Left colon (tissue), 2 donors: ENCODE data around the gene NOSIP. TPM values are rescaled to one million over a fixed set of nuclear protein-coding genes. Genes with fewer than 3 reads are reported as not detected.
A peak's percentile ranks its signal among the peaks of the same experiment; 100 is the strongest.

Source experiments
- ATAC-seq: fragments of 200-7000 bp; cut with Tn5 transposase; one replicate; pipeline ENCODE4 v1.9.1; 2020; ENCODE audit warnings: mild to moderate bottlenecking, moderate library complexity
- DNase-seq, 2 donors: peaks; one replicate each; pipeline ENCODE4 v3.0.0-alpha.2; 2020
- intact Hi-C, 2 donors: fragments of 100-400 bp; cut with DNase I in 1 of 2; cut with micrococcal nuclease in 1 of 2; formaldehyde crosslinking; loops; one replicate each; pipeline versions ENCODE4 v1.11.2 to v1.14.0; 2022; cut with DNase I, micrococcal nuclease
- total RNA-seq, 2 donors: library from RNA; stranded (reverse); fragmentation: NEBNext Ultra II Directional; extraction: Animal tissue kit (Norgen Biotek cat#: 25700); gene quantifications; one replicate each; pipeline ENCODE4 v1.2.1, GENCODE V29; 2021
- donor health status: DM: no; HTN: no; CAD: no.
- donor health status: DM: yes; HTN: yes; CAD: no.

NOSIP gene
- total RNA-seq, 2 donors from 2014 or later: 62.8 to 66.4 TPM

DNA sequence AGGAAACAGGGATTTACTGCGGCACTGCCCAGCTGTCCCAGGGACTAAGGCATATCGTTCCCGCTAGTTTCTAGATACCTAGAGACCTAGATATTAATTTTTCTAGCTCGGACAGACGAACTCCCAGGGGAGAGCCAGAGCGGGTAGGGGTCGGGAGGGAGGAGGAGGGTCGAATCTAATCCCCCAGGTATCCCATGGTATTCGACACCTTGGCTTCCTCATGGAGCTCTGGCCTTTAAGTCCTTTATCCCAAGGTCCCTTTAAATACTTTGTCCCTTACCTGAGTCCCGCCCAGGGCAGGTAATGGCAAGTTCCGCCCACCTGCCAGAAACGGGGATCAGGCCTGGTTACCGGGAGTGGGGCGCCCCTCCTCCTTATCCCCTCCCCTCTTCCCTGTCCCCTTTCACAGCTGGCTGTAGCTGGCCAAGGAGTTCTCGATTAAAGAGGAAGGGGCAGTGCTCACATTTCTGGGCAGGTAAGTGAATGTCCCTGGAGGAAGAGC, 702 bp upstream of the NOSIP start, which contains the start of gene PRRG2:
TSS of gene PRRG2 (plus strand) at position 310 of the 502 bp plus-strand sequence. CDS start 1,904 bp downstream, outside the sequence.
- DNase-seq (peak; percentile 73 to 76), ATAC-seq (peak; percentile 85)
- intact Hi-C loops: no loop called here

- ATAC-seq: peak; percentile 1
- intact Hi-C loops: no loop called here
Measured at GRCh38 chr19:49579947-49580263, 451 bp downstream of the NOSIP start.

GRCh38 chr19:49579193-49579592, 1.2 kb downstream of the NOSIP start:
- no peak for DNase-seq
- intact Hi-C loops: no loop called here
- no peak for ATAC-seq

More at GRCh38 chr19:49579947-49580263, 451 bp downstream of the NOSIP start:
- DNase-seq: no peak

DNA sequence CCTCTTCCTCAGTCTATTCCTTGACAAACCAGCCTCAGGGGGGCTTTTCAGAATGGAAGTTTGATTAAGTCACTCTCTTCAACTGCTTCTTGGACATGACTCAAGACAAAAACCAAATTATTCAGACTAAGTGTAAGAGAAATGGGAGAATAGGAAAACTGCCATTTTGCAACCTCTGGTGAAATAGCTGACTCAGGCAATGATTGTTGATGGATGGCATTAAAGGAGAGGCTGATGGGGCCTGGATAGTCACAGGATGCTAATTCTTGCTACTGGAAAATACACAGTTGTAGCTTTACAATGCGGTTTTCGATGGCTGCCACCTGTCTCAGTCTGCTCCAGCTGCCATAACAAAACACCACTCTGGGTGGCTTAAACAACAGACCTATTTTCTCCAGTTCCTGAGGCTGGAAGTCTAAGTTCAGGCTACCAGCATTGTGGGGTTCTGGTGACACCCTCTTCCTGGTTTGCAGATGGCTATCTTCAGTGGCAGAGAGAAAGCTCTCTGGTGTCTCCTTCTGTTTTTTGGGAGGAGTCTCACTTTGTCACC, 6.1 kb downstream of the NOSIP start:
- ATAC-seq (no peak), DNase-seq (no peak)
- intact Hi-C loops: no loop called here

GRCh38 chr19:49573425-49573824, 6.9 kb downstream of the NOSIP start:
- ATAC-seq (no peak), DNase-seq (no peak)
- intact Hi-C loops: no loop called here

DNA sequence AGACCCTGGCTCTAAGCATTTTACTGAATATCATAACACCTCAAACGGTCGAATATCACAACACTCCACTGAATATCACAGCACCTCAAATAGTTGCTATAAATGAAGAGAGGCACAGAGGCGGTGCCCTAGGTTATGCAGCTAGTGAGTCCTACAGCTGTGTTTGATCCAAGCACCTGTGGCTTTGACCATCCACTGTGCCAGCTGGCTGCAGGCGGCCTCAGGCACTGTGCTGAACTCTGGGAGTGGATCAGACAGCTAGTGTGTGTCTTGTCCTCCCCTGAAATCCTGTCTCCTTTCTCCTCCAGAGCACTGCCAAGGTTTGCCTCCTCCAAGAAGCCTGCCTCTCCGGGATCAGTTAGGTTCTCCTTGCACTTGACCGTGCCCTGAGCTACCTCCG, 7.3 kb downstream of the NOSIP start:
- no peak for ATAC-seq
- DNase-seq: no peak
- intact Hi-C loops: no loop called here

GRCh38 chr19:49570997-49571676, 9.2 kb downstream of the NOSIP start:
- intact Hi-C loops: no loop called here
- ATAC-seq (peak; percentile 66), DNase-seq (peak in 1 of 2 donors; percentile 57)

DNA sequence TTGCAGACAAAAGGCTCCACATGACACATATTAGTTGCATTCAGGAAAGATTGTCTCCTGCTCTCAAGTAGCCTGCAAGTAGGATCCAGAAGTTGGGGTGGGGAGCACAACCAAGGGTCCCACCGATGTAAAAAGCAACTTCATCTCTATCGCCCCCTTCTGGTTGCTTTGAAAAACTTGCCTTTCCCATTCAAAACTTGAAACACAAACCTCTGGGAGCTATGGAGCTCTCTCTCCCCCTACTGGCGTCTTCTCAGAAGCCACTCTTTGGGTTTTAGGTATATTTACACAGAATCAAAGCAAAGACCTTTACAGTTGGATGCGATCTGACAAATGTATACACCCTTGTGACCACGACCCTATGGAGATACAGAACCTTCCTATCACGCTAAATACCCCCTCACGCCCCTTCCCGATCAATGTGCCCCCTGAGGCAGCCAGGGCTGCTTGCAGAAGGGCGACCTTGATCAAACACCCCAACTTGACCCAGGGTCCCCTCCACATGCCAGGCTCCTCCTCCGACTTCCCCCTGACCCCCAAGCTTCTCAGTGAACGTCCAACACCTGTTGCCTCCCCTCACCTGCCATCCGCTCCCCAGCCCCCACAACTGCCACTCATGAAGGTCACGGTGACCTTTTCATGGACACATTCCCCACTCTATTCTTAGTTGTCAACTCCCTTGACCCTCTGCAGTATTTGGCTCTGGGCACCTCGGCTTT, 10.1 kb downstream of the NOSIP start:
- peak; percentile 51 for ATAC-seq
- intact Hi-C loops: no loop called here
- peak; percentile 58 to 72 for DNase-seq

DNA sequence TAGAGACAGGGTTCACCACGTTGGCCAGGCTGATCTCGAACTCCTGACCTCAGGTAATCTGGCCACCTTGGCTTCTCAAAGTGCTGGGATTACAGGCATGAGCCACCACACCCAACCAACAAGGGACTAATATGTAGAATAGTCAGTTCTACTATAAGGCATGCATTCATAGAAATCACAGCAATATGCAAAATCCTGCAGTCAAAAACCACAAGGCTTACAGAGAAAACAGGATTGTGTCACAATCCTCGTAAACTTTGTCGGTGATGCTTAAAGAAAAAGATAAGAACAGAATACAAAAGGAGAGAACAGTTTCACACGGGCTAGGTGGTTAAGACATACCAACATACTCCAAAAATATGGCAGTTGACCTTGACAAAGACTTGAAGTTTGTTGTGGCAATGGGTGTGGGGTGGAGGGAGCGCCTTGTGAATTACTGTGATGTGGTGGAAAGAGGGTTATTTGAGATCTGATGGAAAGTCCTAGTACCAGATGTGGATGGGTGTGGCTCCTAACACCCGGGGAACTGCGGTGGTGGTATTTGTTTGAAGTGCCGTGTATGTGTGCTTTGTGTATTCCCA, 12.4 kb downstream of the NOSIP start:
- peak; percentile 42 to 64 for DNase-seq
- intact Hi-C loops: no loop called here
- peak; percentile 40 for ATAC-seq

DNA sequence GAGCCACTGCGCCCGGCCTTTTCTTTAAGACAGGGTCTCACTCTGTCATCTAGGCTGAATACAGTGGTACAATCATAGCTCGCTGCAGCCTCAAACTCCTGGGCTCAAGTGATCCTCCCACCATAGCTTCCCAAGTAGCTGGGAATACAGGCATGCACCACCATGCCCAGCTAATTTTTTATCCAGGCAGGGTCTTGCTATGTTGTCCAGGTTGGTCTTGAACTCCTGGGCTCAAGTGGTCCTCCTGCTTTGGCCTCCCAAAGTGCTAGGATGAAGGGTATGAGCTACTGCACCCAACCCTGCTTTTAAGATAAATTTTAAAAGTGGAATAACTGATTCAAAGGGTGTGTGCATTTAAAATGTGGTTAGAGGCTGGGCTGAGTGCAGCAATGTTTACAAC, 14.1 kb downstream of the NOSIP start:
- ATAC-seq: no peak
- intact Hi-C loops: no loop called here
- no peak for DNase-seq

DNA sequence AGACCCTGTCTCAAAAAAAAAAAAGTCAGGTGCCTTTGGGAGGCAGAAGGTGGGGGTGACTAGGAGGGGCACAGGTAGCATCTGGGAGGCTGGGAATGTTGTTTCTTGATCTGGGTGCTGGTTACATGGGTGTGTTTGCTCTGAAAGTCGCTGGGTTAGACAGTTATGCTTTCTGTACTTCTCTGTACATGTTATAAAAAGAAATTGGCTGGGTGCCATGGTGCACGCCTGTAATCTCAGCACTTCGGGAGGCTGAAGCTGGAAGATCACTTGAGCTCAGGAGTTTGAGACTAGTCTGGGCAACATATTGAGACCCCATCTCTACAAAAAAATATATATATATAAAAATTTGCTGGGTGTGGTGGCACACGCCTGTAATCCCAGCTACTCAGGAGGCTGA, 15.1 kb downstream of the NOSIP start:
- ATAC-seq (peak; percentile 46), DNase-seq (peak; percentile 82 to 83)
- intact Hi-C loops: no loop called here

DNA sequence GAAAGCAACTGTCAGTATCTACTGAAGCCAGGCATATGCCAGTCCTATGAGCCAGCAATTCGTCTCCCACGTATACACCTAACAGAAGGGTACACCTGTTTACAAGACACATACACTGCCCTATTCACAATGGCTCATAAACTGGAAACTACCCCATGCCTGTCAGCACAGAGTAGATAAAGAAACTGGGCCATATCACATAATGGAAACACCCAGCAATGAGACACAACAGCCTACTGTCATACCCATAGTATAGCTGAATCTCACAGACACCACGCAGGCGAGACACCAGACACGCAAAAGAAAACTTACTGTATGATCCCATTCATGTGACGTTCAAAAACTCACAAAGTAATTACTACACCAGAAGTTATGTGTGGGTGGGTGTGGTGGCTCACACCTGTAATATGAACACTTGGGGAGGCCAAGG, 15.7 kb downstream of the NOSIP start:
- ATAC-seq: peak; percentile 61
- intact Hi-C loops: no loop called here
- peak; percentile 34 to 57 for DNase-seq

DNA sequence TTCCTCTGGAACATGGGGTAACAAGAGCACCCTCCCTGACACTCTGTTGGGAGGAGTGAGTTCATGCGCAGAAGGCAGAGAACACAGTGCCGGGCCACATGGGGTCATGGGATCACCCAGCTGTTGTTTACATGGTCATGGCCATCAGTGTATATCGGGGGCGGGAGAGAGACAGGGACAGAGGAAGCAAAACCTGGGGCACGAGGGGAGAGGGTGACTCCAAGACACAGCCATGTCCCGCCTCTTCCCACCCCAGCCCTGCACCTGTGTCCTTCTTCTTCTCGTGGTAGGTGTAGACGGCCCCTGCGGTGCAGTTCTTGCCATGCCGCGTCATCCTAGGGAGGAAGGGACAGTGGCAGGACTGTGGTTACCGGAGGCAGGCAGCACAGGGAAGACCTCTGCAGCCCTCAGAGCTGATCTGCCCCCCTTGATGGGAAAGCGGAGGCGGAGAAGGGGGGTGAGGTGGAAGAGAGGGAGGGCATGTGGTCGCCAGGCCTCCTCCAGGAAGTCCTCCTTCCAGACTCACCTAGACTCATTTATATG, 19.9 kb downstream of the NOSIP start:
- peak; percentile 59 to 74 for DNase-seq
- peak; percentile 8 for ATAC-seq
- intact Hi-C loops: no loop called here

GRCh38 chr19:49559928-49560327, 20.4 kb downstream of the NOSIP start:
- no peak for ATAC-seq
- intact Hi-C loops: no loop called here

DNA sequence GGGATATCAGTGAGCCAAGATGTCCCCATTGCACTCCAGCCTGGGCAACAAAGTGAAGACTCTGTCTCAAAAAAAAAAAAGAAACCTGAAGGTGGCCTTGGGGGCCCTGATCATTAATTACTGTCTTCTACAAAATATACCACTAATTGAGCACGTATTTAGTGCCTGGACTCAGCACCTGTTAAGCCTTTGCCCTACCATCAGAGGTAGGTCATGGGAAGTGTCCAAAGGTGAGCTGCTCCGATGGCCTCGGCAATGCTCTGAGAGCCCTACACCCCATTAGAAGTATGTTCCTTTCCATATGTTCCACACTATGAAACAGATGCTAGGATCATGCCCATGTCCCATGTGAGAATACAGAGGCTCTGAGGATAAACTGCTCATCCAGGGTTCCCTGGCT, 20.9 kb downstream of the NOSIP start:
- ATAC-seq (no peak), DNase-seq (no peak)
- intact Hi-C loops: no loop called here

More at GRCh38 chr19:49559928-49560327, 20.4 kb downstream of the NOSIP start:
- DNase-seq: peak in 1 of 2 donors; percentile 43

- intact Hi-C loops: no loop called here
- ATAC-seq (no peak), DNase-seq (no peak)
Measured at GRCh38 chr19:49558591-49558990, 21.8 kb downstream of the NOSIP start.

GRCh38 chr19:49557641-49558325, 22.6 kb downstream of the NOSIP start:
- ATAC-seq: no peak
- no peak for DNase-seq
- intact Hi-C loops: no loop called here
